GM23338 (cell line): ENCODE data around the gene MCEE. TPM values are rescaled to one million over a fixed set of nuclear protein-coding genes. Genes with fewer than 3 reads are reported as not detected.

Experiments
- ATAC-seq: fragments of 200-7000 bp; cut with Tn5 transposase; 3 replicates; pipeline ENCODE4 v1.9.1; 2020
- DNase-seq: peaks from one replicate; pipeline ENCODE4 v3.0.0-alpha.2; 2015; ENCODE audit warnings: low spot score
- H2AFZ ChIP-seq: fragments of 200-600 bp; sonication (generic); 2 replicates; pipeline ENCODE4 v1.8.0; 2016; ENCODE audit warnings: antibody characterized with exemption, mild to moderate bottlenecking, moderate library complexity
- H3F3A ChIP-seq: fragments of 200-600 bp; sonication (generic); replicated peaks from 2 replicates; pipeline ENCODE4 v1.8.0; 2017; ENCODE audit warnings: antibody characterized with exemption, mixed run types, low read depth
- H3K27ac ChIP-seq: fragments of 200-600 bp; sonication (generic); 2 replicates; pipeline ENCODE4 v1.6.1; 2016; ENCODE audit warnings: low read depth
- H3K27me3 ChIP-seq: fragments of 200-600 bp; sonication (generic); 2 replicates; pipeline ENCODE4 v1.8.0; 2016; ENCODE audit warnings: mild to moderate bottlenecking, mixed run types, moderate library complexity; ENCODE audit not compliant: insufficient read depth
- H3K36me3 ChIP-seq: fragments of 200-600 bp; sonication (generic); 2 replicates; pipeline ENCODE4 v1.8.0; 2016; ENCODE audit warnings: mild to moderate bottlenecking; ENCODE audit not compliant: insufficient read depth
- H3K4me1 ChIP-seq: fragments of 200-600 bp; sonication (generic); 2 replicates; pipeline ENCODE4 v1.8.0; 2016; ENCODE audit warnings: mild to moderate bottlenecking, moderate library complexity; ENCODE audit not compliant: insufficient read depth
- H3K4me2 ChIP-seq: fragments of 200-600 bp; sonication (generic); 2 replicates; pipeline ENCODE4 v1.7.1; 2017; ENCODE audit warnings: mixed run types
- H3K4me3 ChIP-seq: fragments of 200-600 bp; sonication (generic); 2 replicates; pipeline ENCODE4 v1.6.1; 2016; ENCODE audit warnings: mixed run types
- H3K79me2 ChIP-seq: fragments of 200-600 bp; sonication (generic); replicated peaks from 2 replicates; pipeline ENCODE4 v1.8.0; 2017; ENCODE audit warnings: mild to moderate bottlenecking; ENCODE audit not compliant: insufficient read depth
- H3K9me2 ChIP-seq: fragments of 200-600 bp; sonication (generic); 2 replicates; pipeline ENCODE4 v1.8.0; 2017; ENCODE audit not compliant: insufficient read depth
- H4K20me1 ChIP-seq: fragments of 200-600 bp; sonication (generic); replicated peaks from 2 replicates; pipeline ENCODE4 v1.8.0; 2017; ENCODE audit warnings: mild to moderate bottlenecking; ENCODE audit not compliant: insufficient read depth
- H3K27ac Mint-ChIP-seq: 2 replicates; pipeline ENCODE4 v1.8.0; 2020; ENCODE audit warnings: inconsistent platforms, mild to moderate bottlenecking, moderate library complexity, mixed read lengths
- H3K27me3 Mint-ChIP-seq: 3 replicates; pipeline ENCODE4 v1.8.0; 2022; ENCODE audit warnings: low read depth, mild to moderate bottlenecking, moderate library complexity, mixed read lengths, inconsistent platforms; ENCODE audit not compliant: insufficient read depth, poor library complexity
- H3K36me3 Mint-ChIP-seq: 3 replicates; pipeline ENCODE4 v1.8.0; 2021; ENCODE audit warnings: low read depth, mild to moderate bottlenecking, inconsistent platforms, moderate library complexity, mixed read lengths
- H3K4me1 Mint-ChIP-seq: 3 replicates; pipeline ENCODE4 v1.8.0; 2020; ENCODE audit warnings: mild to moderate bottlenecking, inconsistent platforms, mixed read lengths
- H3K4me3 Mint-ChIP-seq: 3 replicates; pipeline ENCODE4 v1.8.0; 2021; ENCODE audit warnings: moderate library complexity, mild to moderate bottlenecking, inconsistent platforms, mixed read lengths
- H3K9me3 Mint-ChIP-seq: 3 replicates; pipeline ENCODE4 v1.8.0; 2020; ENCODE audit warnings: moderate library complexity, mild to moderate bottlenecking, inconsistent platforms, mixed read lengths
- CTCF ChIP-seq, 2 experiments: fragments of 200-600 bp in 1 of 2; sonication (generic) in 1 of 2; conservative IDR thresholded peaks; 2 replicates each; pipeline versions ENCODE4 v1.5.1 to v1.6.1; 2016 to 2017; ENCODE audit warnings: antibody characterized with exemption in 2 of 2, low read depth in 2 of 2, mild to moderate bottlenecking in 2 of 2, moderate library complexity in 1 of 2
- EZH2 ChIP-seq: fragments of 200-600 bp; sonication (generic); IDR thresholded peaks from one replicate; pipeline ENCODE4 v1.8.0; 2017; ENCODE audit warnings: antibody characterized with exemption, mild to moderate bottlenecking, low read depth; ENCODE audit not compliant: unreplicated experiment
- EZH2phosphoT487 ChIP-seq: fragments of 200-600 bp; sonication (generic); IDR thresholded peaks from one replicate; pipeline ENCODE4 v1.8.1; 2018; ENCODE audit warnings: antibody characterized with exemption; ENCODE audit not compliant: unreplicated experiment
- JUNB ChIP-seq: IDR thresholded peaks from one replicate; pipeline ENCODE4 v1.6.1; 2016; ENCODE audit warnings: antibody characterized with exemption; ENCODE audit not compliant: unreplicated experiment
- POLR2AphosphoS5 ChIP-seq: IDR thresholded peaks from 2 replicates; pipeline ENCODE4 v1.6.1; 2016; ENCODE audit warnings: antibody characterized with exemption, low read depth
- REST ChIP-seq: IDR thresholded peaks from one replicate; pipeline ENCODE4 v1.6.1; 2018; ENCODE audit warnings: antibody characterized with exemption; ENCODE audit not compliant: unreplicated experiment
- STAT1 ChIP-seq: IDR thresholded peaks from one replicate; pipeline ENCODE4 v1.6.1; 2016; ENCODE audit warnings: antibody characterized with exemption; ENCODE audit not compliant: unreplicated experiment
- ZNF114 ChIP-seq: fragments of 250-450 bp; sonication (Bioruptor Pico); IDR thresholded peaks from 2 replicates; pipeline ENCODE4 v1.5.0; 2020; ENCODE audit warnings: mild to moderate bottlenecking, moderate library complexity
- ZNF331 ChIP-seq: fragments of 250-450 bp; sonication (Bioruptor Pico); IDR thresholded peaks from 2 replicates; pipeline ENCODE4 v1.5.0; 2020; ENCODE audit warnings: low read depth, mild to moderate bottlenecking, moderate library complexity
- polyA plus RNA-seq: library from polyadenylated mRNA; unstranded; fragments of >200 nt; fragmentation: Nextera tagmentation; extraction: Ambion mirVana; gene quantifications from 2 replicates; pipeline ENCODE4 v1.2.1, GENCODE V29; 2016
- total RNA-seq: library from RNA; depleted of rRNA; stranded (reverse); fragments of >200 nt; shearing (Covaris generic); gene quantifications from 2 replicates; pipeline ENCODE4 v1.2.3, GENCODE V29; 2014
- TF ChIP-seq, protein P1 (sequence below): fragments of 250-450 bp; sonication (Bioruptor Pico); IDR thresholded peaks from 2 replicates; pipeline ENCODE4 v1.5.0; 2020; ENCODE audit warnings: mild to moderate bottlenecking, moderate library complexity

Gene MCEE
- total and polyA plus RNA-seq, 2 experiments from 2014 or later, result 8.4 to 26.2 TPM

GRCh38 chr2:71078624-71079023, 51.4 kb downstream of the MCEE start:
- Mint-ChIP-seq H3K4me1 (peaks cover 10% of the 10 kb centered on the region), H3K27me3 (no peaks in the 10 kb centered on the region), H3K36me3 (peaks cover 31% of the 10 kb centered on the region), H3K27ac (no peak overlapping the region), H3K9me3 (no peaks in the 10 kb centered on the region), H3K4me3 (no peak overlapping the region)
- Histone ChIP-seq H3K79me2 (no peaks in the 10 kb centered on the region), H3K27ac (no peak overlapping the region), H3K4me2 (no peak overlapping the region), H3K4me1 (peaks cover 13% of the 10 kb centered on the region), H2AFZ (no peak overlapping the region), H4K20me1 (no peaks in the 10 kb centered on the region), H3K36me3 (no peaks in the 10 kb centered on the region; the same call in 1 of the 2 replicates), H3F3A (no peaks in the 10 kb centered on the region), H3K4me3 (no peak overlapping the region), H3K9me2 (no peaks in the 10 kb centered on the region), H3K27me3 (no peaks in the 10 kb centered on the region)
- DNase-seq, result no peak
- no peak for ATAC-seq
- TF ChIP-seq JUNB (no peak), ZNF114 (no peak), EZH2phosphoT487 (no peak), STAT1 (no peak)

- H3K27ac ChIP-seq, result no peak overlapping the region
- no peaks in the 10 kb centered on the region for H3K27me3 ChIP-seq
- 0 out of 2 replicates have a peak, but pooled peaks cover 2% of the 10 kb centered on the region for H4K20me1 ChIP-seq
- H3K4me3 ChIP-seq, result no peak overlapping the region
- H3K9me2 ChIP-seq, result no peaks in the 10 kb centered on the region
- peaks cover 3% of the 10 kb centered on the region for H3K27me3 Mint-ChIP-seq
- peaks cover 8% of the 10 kb centered on the region; the same call in 2 of the 3 replicates for H3K4me1 Mint-ChIP-seq
- ATAC-seq (no peak), DNase-seq (no peak)
- H3K9me3 Mint-ChIP-seq, result no peaks in the 10 kb centered on the region
- peaks cover 2% of the 10 kb centered on the region; the same call in 1 of the 2 replicates for H3K4me1 ChIP-seq
- no peak overlapping the region for H3K4me3 Mint-ChIP-seq
- peaks cover 42% of the 10 kb centered on the region for H3K36me3 Mint-ChIP-seq
- no peak overlapping the region for H3K27ac Mint-ChIP-seq
- H3K4me2 ChIP-seq, result no peak overlapping the region
- H3K79me2 ChIP-seq, result peaks cover 10% of the 10 kb centered on the region
- no peak overlapping the region for H2AFZ ChIP-seq
- H3K36me3 ChIP-seq, result no peaks in the 10 kb centered on the region; the same call in 1 of the 2 replicates
- H3F3A ChIP-seq, result no peaks in the 10 kb centered on the region
- TF ChIP-seq REST (no peak), EZH2phosphoT487 (no peak), ZNF114 (no peak), EZH2 (no peak), ZNF331 (CRISPR knock-in tag) (no peak), CTCF (conservative IDR thresholded peaks at IDR 0.05; ENCODE audit: low read depth in 2 of 2) (no peak), STAT1 (no peak), POLR2AphosphoS5 (no peak)
- TF ChIP-seq, protein P1, sequence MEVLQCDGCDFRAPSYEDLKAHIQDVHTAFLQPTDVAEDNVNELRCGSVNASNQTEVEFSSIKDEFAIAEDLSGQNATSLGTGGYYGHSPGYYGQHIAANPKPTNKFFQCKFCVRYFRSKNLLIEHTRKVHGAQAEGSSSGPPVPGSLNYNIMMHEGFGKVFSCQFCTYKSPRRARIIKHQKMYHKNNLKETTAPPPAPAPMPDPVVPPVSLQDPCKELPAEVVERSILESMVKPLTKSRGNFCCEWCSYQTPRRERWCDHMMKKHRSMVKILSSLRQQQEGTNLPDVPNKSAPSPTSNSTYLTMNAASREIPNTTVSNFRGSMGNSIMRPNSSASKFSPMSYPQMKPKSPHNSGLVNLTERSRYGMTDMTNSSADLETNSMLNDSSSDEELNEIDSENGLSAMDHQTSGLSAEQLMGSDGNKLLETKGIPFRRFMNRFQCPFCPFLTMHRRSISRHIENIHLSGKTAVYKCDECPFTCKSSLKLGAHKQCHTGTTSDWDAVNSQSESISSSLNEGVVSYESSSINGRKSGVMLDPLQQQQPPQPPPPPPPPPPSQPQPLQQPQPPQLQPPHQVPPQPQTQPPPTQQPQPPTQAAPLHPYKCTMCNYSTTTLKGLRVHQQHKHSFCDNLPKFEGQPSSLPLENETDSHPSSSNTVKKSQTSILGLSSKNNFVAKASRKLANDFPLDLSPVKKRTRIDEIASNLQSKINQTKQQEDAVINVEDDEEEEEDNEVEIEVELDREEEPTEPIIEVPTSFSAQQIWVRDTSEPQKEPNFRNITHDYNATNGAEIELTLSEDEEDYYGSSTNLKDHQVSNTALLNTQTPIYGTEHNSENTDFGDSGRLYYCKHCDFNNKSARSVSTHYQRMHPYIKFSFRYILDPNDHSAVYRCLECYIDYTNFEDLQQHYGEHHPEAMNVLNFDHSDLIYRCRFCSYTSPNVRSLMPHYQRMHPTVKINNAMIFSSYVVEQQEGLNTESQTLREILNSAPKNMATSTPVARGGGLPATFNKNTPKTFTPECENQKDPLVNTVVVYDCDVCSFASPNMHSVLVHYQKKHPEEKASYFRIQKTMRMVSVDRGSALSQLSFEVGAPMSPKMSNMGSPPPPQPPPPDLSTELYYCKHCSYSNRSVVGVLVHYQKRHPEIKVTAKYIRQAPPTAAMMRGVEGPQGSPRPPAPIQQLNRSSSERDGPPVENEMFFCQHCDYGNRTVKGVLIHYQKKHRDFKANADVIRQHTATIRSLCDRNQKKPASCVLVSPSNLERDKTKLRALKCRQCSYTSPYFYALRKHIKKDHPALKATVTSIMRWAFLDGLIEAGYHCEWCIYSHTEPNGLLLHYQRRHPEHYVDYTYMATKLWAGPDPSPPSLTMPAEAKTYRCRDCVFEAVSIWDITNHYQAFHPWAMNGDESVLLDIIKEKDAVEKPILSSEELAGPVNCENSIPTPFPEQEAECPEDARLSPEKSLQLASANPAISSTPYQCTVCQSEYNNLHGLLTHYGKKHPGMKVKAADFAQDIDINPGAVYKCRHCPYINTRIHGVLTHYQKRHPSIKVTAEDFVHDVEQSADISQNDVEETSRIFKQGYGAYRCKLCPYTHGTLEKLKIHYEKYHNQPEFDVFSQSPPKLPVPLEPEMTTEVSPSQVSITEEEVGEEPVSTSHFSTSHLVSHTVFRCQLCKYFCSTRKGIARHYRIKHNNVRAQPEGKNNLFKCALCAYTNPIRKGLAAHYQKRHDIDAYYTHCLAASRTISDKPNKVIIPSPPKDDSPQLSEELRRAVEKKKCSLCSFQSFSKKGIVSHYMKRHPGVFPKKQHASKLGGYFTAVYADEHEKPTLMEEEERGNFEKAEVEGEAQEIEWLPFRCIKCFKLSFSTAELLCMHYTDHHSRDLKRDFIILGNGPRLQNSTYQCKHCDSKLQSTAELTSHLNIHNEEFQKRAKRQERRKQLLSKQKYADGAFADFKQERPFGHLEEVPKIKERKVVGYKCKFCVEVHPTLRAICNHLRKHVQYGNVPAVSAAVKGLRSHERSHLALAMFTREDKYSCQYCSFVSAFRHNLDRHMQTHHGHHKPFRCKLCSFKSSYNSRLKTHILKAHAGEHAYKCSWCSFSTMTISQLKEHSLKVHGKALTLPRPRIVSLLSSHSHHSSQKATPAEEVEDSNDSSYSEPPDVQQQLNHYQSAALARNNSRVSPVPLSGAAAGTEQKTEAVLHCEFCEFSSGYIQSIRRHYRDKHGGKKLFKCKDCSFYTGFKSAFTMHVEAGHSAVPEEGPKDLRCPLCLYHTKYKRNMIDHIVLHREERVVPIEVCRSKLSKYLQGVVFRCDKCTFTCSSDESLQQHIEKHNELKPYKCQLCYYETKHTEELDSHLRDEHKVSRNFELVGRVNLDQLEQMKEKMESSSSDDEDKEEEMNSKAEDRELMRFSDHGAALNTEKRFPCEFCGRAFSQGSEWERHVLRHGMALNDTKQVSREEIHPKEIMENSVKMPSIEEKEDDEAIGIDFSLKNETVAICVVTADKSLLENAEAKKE (CRISPR knock-in tag), result no peak
Observed at GRCh38 chr2:71074893-71075395, 55.1 kb downstream of the MCEE start.
